Left ventricle myocardium inferior (tissue), 1 donor: ENCODE results near the gene SH3TC1. TPM values are rescaled to one million over a fixed set of nuclear protein-coding genes. Genes with fewer than 3 reads are reported as not detected.

ENCODE experiments used
- DNase-seq: peaks from one replicate; pipeline ENCODE4 v3.0.0-alpha.2; 2020
- H3K27ac ChIP-seq: fragments of 200-600 bp; replicated peaks from 2 replicates; pipeline ENCODE4 v1.8.0; 2021
- H3K27me3 ChIP-seq: fragments of 200-600 bp; 2 replicates; pipeline ENCODE4 v1.8.0; 2021; ENCODE audit warnings: low read depth
- H3K36me3 ChIP-seq: fragments of 200-600 bp; 2 replicates; pipeline ENCODE4 v1.8.0; 2021
- H3K4me1 ChIP-seq: fragments of 200-600 bp; 2 replicates; pipeline ENCODE4 v1.8.0; 2021
- H3K4me3 ChIP-seq: fragments of 200-600 bp; 2 replicates; pipeline ENCODE4 v1.8.0; 2021; ENCODE audit warnings: mild to moderate bottlenecking, moderate library complexity
- H3K9me3 ChIP-seq: fragments of 200-600 bp; replicated peaks from 2 replicates; pipeline ENCODE4 v1.8.0; 2021
- intact Hi-C: fragments of 100-400 bp; cut with micrococcal nuclease; formaldehyde crosslinking; loops from one replicate; pipeline ENCODE4 v1.11.0; 2022
- total RNA-seq: library from RNA; stranded (reverse); fragmentation: NEBNext Ultra II Directional; extraction: Animal tissue kit (Norgen Biotek cat#: 25700); gene quantifications from one replicate; pipeline ENCODE4 v1.2.1, GENCODE V29; 2021
- TF ChIP-seq, protein P1 (sequence below): fragments of 200-600 bp; IDR thresholded peaks from 2 replicates; pipeline ENCODE4 v1.8.0; 2021; ENCODE audit warnings: antibody characterized with exemption, mild to moderate bottlenecking, borderline replicate concordance
- donor health status: DM: no; HTN: yes; CAD: no; lungs with severe emphysema.

The SH3TC1 gene
- total RNA-seq, 1 donor from 2014 or later, result 13.6 TPM

- intact Hi-C loops, result no loop called here
- TF ChIP-seq, protein P1, sequence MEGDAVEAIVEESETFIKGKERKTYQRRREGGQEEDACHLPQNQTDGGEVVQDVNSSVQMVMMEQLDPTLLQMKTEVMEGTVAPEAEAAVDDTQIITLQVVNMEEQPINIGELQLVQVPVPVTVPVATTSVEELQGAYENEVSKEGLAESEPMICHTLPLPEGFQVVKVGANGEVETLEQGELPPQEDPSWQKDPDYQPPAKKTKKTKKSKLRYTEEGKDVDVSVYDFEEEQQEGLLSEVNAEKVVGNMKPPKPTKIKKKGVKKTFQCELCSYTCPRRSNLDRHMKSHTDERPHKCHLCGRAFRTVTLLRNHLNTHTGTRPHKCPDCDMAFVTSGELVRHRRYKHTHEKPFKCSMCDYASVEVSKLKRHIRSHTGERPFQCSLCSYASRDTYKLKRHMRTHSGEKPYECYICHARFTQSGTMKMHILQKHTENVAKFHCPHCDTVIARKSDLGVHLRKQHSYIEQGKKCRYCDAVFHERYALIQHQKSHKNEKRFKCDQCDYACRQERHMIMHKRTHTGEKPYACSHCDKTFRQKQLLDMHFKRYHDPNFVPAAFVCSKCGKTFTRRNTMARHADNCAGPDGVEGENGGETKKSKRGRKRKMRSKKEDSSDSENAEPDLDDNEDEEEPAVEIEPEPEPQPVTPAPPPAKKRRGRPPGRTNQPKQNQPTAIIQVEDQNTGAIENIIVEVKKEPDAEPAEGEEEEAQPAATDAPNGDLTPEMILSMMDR, result no peak
- H3K27me3 ChIP-seq, result no peaks in the 10 kb centered on the region
- no peaks in the 10 kb centered on the region for H3K36me3 ChIP-seq
- H3K27ac ChIP-seq, result peak overlapping the region; percentile 80
- peak; percentile 58 for DNase-seq
- H3K9me3 ChIP-seq, result no peaks in the 10 kb centered on the region
- peak overlapping the region; percentile 38 for H3K4me3 ChIP-seq
- H3K4me1 ChIP-seq, result peaks cover 63% of the 10 kb centered on the region
Measured at GRCh38 chr4:8181844-8182243, 17.2 kb upstream of the SH3TC1 start.

DNA sequence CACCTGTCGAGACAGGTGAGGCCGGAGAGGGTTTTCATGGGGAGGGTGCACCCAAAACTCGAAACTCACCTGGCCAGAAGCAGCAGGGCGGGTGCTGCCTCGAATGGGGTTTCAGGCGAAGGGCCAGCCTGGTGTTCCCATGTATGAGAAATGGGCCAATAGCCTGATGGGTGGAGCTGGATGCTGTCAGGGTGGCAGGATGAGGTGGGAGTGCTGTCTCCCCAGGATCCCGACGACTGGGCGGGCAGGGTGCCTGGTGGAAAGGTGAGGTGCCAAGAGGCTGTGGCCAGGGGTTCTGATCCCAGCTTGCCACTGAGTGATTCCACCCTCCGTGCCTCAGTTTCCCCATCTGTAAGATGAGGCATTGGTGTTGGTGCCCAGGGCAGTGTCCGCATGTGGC lies 16.8 kb upstream of the SH3TC1 start:
- H3K36me3 ChIP-seq, result no peaks in the 10 kb centered on the region
- no peaks in the 10 kb centered on the region for H3K9me3 ChIP-seq
- intact Hi-C loops, result no loop called here
- no peak for DNase-seq
- H3K4me3 ChIP-seq, result peak overlapping the region; percentile 38
- TF ChIP-seq, protein P1, result no peak
- peak overlapping the region; percentile 80 for H3K27ac ChIP-seq
- H3K4me1 ChIP-seq, result peaks cover 58% of the 10 kb centered on the region
- no peaks in the 10 kb centered on the region for H3K27me3 ChIP-seq

DNA sequence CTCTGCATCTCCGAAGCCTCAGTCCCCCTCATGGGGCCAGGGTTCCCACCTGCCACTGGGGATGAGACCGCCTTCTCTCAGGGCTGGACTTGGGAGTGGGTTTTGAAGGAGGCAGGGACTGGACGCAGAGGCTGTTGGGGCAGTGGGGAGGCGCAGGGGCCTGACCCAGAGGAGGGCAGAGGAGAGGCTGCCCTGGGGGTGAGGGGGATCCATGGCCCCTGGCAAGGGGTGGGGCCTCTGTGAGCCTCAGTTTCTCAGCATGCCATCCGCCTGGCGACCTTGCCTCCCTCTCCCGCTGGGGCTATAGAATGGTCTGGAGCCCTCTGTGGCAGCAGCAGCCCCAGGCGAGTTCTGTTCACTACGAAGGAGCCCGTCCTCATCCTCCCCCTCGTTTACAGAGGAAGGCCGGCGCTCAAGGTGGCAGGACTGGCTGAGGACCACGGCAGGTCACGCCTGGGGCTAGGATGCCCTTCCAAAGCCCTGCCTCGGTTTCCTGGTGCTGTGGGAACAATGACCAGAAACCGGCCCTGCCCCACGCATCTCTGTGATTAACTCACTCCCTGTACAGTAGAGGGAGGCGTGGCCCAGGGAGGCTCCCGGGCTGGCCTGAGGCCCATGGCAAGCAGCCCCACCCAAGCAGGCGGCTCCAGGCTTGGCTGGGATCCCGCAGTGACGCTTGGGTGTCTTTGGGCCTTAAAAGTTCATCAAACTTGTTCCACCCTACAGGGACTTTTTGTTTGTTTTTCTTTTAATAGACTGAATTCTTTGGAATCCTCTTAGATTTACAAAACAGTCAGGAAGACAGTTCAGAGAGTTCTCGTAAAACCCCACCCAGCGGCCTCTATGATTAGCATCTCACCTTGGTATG lies 16.0 kb upstream of the SH3TC1 start:
- intact Hi-C loops, result no loop called here
- Histone ChIP-seq H3K27ac (peak overlapping the region; percentile 80), H3K9me3 (no peaks in the 10 kb centered on the region), H3K4me3 (peak overlapping the region; percentile 38), H3K4me1 (peaks cover 60% of the 10 kb centered on the region), H3K36me3 (no peaks in the 10 kb centered on the region), H3K27me3 (no peaks in the 10 kb centered on the region)
- TF ChIP-seq, protein P1, result no peak
- DNase-seq, result peak; percentile 91

DNA sequence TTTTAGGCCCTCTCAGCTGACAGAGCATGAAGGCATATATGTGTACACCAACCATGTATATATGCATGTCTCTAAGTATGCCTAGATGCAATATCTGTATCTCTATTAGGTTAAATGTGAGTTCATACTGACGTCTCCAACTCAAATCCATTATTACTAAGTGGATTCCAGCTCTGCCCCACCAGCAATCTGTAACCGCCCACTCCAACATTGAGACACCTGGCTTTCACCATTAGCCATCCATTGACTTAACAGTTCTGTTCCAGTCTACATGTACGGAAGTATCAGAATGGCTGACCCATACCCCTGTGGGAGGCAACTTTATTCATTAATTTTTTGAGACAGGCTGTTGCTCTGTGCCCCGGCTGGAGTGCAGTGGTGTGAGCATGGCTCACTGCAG lies 15.0 kb upstream of the SH3TC1 start:
- intact Hi-C loops, result no loop called here
- peaks cover 70% of the 10 kb centered on the region for H3K4me1 ChIP-seq

GRCh38 chr4:8185295-8185694 lies 13.8 kb upstream of the SH3TC1 start:
- H3K36me3 ChIP-seq, result no peaks in the 10 kb centered on the region
- H3K4me1 ChIP-seq, result peaks cover 75% of the 10 kb centered on the region
- no peak for DNase-seq
- TF ChIP-seq, protein P1, result no peak
- H3K27ac ChIP-seq, result no peak overlapping the region
- H3K4me3 ChIP-seq, result no peak overlapping the region
- no peaks in the 10 kb centered on the region for H3K9me3 ChIP-seq
- intact Hi-C loops, result no loop called here
- H3K27me3 ChIP-seq, result no peaks in the 10 kb centered on the region

More for the DNA sequence above, 15.0 kb upstream of the SH3TC1 start:
- Histone ChIP-seq H3K36me3 (no peaks in the 10 kb centered on the region), H3K27ac (peak overlapping the region; percentile 80), H3K4me3 (no peak overlapping the region), H3K27me3 (no peaks in the 10 kb centered on the region), H3K9me3 (no peaks in the 10 kb centered on the region)
- no peak for DNase-seq
- TF ChIP-seq, protein P1, result no peak
